Measurements from ENCODE around the gene ZNRF3.
"Not testable (repeated sequence)": the region's sequence is repeated elsewhere in the genome, so short reads cannot be mapped to it uniquely, and the experiment has no call there.

Gene ZNRF3

GRCh38 chr22:28884747-28885350 is 1.5 kb downstream of the ZNRF3 start:
- H3K4me3 ChIP-seq (ENCODE audit: low read length), result peak overlapping the region; percentile 63
- no peak for DNase-seq (ENCODE audit: low read depth)
- no peak for TF ChIP-seq CTCF (conservative IDR thresholded peaks at IDR 0.05; ENCODE audit: low read length)

- H3K4me3 ChIP-seq (ENCODE audit: low read length), result no peak overlapping the region
- no peak for DNase-seq (ENCODE audit: low read depth)
Observed at GRCh38 chr22:28885939-28886338, 2.6 kb downstream of the ZNRF3 start.

GRCh38 chr22:28886679-28887078 is 3.3 kb downstream of the ZNRF3 start:
- H3K4me3 ChIP-seq (ENCODE audit: low read length); DNase-seq (ENCODE audit: low read depth): not testable (repeated sequence)

More at GRCh38 chr22:28885939-28886338, 2.6 kb downstream of the ZNRF3 start:
- no peak for TF ChIP-seq CTCF (conservative IDR thresholded peaks at IDR 0.05; ENCODE audit: low read length)

GRCh38 chr22:28887725-28888459 is 4.5 kb downstream of the ZNRF3 start:
- no peak overlapping the region for H3K4me3 ChIP-seq (ENCODE audit: low read length)
- no peak for TF ChIP-seq CTCF (conservative IDR thresholded peaks at IDR 0.05; ENCODE audit: low read length)
- no peak for DNase-seq (ENCODE audit: low read depth)

- TF ChIP-seq CTCF (conservative IDR thresholded peaks at IDR 0.05; ENCODE audit: low read length), result no peak
- DNase-seq (ENCODE audit: low read depth), result no peak
- no peak overlapping the region for H3K4me3 ChIP-seq (ENCODE audit: low read length)
Observed at GRCh38 chr22:28889478-28890024, 6.2 kb downstream of the ZNRF3 start.

- no peak for TF ChIP-seq CTCF (conservative IDR thresholded peaks at IDR 0.05; ENCODE audit: low read length)
- H3K4me3 ChIP-seq (ENCODE audit: low read length), result no peak overlapping the region
- no peak for DNase-seq (ENCODE audit: low read depth)
Observed at GRCh38 chr22:28891156-28891733, 7.9 kb downstream of the ZNRF3 start.

GRCh38 chr22:28892175-28892731 is 8.9 kb downstream of the ZNRF3 start:
- no peak for TF ChIP-seq CTCF (conservative IDR thresholded peaks at IDR 0.05; ENCODE audit: low read length)
- no peak overlapping the region for H3K4me3 ChIP-seq (ENCODE audit: low read length)
- no peak for DNase-seq (ENCODE audit: low read depth)

All from AG10803 (cell line).